ENCODE data around the gene KANSL1. TPM values are rescaled to one million over a fixed set of nuclear protein-coding genes. Genes with fewer than 3 reads are reported as not detected.

The KANSL1 gene
- total and polyA plus RNA-seq, 7 donors, result 9.7 to 130 (median 70.7) TPM

- Histone ChIP-seq H3K9me3 (no peaks in the 10 kb centered on the region), H3K36me3 (peaks cover 21 to 80% (median 44%) of the 10 kb centered on the region in 4 donors), H3K27me3 (no peaks in the 10 kb centered on the region), H3K4me1 (peaks cover 0 to 32% (median 21%) of the 10 kb centered on the region in 4 donors), H3K27ac (peak overlapping the region in 1 of 4 donors; percentile 11), H3K4me3 (no peak overlapping the region)
- 94 to 96% methylated on average over 12 of the region's 12 CpGs for WGBS, 2 donors
- no peak for DNase-seq
- TF ChIP-seq EP300 (IDR thresholded peaks at IDR 0.05) (no peak), POLR2A (IDR thresholded peaks at IDR 0.05) (no peak), CTCF (IDR thresholded peaks at IDR 0.05) (no peak), POLR2AphosphoS5 (IDR thresholded peaks at IDR 0.05) (no peak)
- intact Hi-C loops (cut with DNase I), result no loop called here
Measured at GRCh38 chr17:46038937-46039336, 154.3 kb downstream of the KANSL1 start.

DNA sequence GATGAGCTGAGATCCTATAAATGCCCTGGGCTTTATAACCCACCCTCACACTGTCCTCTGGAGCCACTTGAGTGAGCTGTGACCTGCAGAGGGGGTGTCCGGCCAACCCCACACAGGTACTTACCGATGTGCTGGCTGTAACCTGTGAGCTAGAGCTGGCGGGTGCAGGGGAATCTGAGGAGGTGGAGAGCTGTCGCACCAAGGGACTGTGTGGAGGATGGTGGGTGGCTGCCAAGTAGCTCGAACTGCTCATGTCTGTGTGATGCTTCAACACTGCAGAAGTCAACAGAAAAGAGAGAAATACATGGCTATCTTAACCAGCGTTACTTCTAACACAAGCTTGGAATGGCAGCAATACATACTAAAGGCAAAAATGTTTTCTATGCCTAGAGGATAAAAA, 154.8 kb downstream of the KANSL1 start:
- H3K36me3 ChIP-seq, result peaks cover 25 to 83% (median 49%) of the 10 kb centered on the region in 4 donors

GRCh38 chr17:46037722-46038255, 155.4 kb downstream of the KANSL1 start:
- Histone ChIP-seq H3K27ac (no peak overlapping the region), H3K27me3 (no peaks in the 10 kb centered on the region), H3K4me1 (peaks cover 0 to 24% (median 15%) of the 10 kb centered on the region in 4 donors), H3K4me3 (no peak overlapping the region), H3K9me3 (no peaks in the 10 kb centered on the region), H3K36me3 (peaks cover 32 to 84% (median 56%) of the 10 kb centered on the region in 4 donors)
- whole genome bisulfite sequencing, 2 donors, result 43 to 72% methylated on average over 4 of the region's 4 CpGs
- intact Hi-C loops (cut with DNase I), result no loop called here
- TF ChIP-seq EP300 (IDR thresholded peaks at IDR 0.05) (no peak), POLR2AphosphoS5 (IDR thresholded peaks at IDR 0.05) (no peak), POLR2A (IDR thresholded peaks at IDR 0.05) (no peak), CTCF (IDR thresholded peaks at IDR 0.05) (no peak)
- DNase-seq, result no peak

More for the DNA sequence above, 154.8 kb downstream of the KANSL1 start:
- TF ChIP-seq POLR2AphosphoS5 (IDR thresholded peaks at IDR 0.05) (no peak), EP300 (IDR thresholded peaks at IDR 0.05) (no peak), CTCF (IDR thresholded peaks at IDR 0.05) (no peak), POLR2A (IDR thresholded peaks at IDR 0.05) (no peak)
- 96% methylated on average over 6 of the region's 6 CpGs for WGBS, 2 donors
- H3K4me1 ChIP-seq, result peaks cover 0 to 27% (median 18%) of the 10 kb centered on the region in 4 donors
- no peak for DNase-seq
- H3K27me3 ChIP-seq, result no peaks in the 10 kb centered on the region
- no peak overlapping the region for H3K27ac ChIP-seq
- H3K4me3 ChIP-seq, result no peak overlapping the region
- intact Hi-C loops (cut with DNase I), result no loop called here
- no peaks in the 10 kb centered on the region for H3K9me3 ChIP-seq

DNA sequence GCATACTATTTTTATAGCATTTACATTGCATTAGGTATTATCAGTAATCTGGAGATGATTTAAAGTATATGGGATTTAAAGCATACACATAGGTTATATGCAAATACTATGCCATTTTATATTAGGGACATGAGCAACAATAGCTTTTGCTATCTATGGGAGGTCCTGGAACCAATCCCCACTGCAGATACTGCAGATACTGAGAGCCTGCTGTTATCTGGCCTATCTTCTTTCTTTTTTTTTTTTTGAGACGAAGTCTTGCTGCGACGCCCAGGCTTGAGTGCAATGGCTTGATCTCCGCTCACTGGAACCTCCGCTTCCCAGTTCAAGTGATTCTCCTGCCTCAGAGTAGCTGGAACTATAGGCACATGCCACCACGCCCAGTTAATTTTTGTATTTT, 156.7 kb downstream of the KANSL1 start:
- H3K4me3 ChIP-seq, result no peak overlapping the region
- no peaks in the 10 kb centered on the region for H3K9me3 ChIP-seq
- 96% methylated on average over 6 of the region's 6 CpGs for WGBS, 2 donors
- H3K36me3 ChIP-seq, result peaks cover 39 to 89% (median 68%) of the 10 kb centered on the region in 4 donors
- H3K27ac ChIP-seq, result no peak overlapping the region
- H3K4me1 ChIP-seq, result peaks cover 0 to 24% (median 14%) of the 10 kb centered on the region in 4 donors
- no peaks in the 10 kb centered on the region for H3K27me3 ChIP-seq
- TF ChIP-seq EP300 (IDR thresholded peaks at IDR 0.05), result no peak
- no peak for TF ChIP-seq CTCF (IDR thresholded peaks at IDR 0.05)
- TF ChIP-seq POLR2AphosphoS5 (IDR thresholded peaks at IDR 0.05), result no peak
- no peak for TF ChIP-seq POLR2A (IDR thresholded peaks at IDR 0.05)
- DNase-seq, result no peak
- intact Hi-C loops (cut with DNase I), result no loop called here
